HG03039 (cell line): ENCODE results near the gene OCSTAMP.

Source experiments
- ATAC-seq: cut with Tn5 transposase; IDR thresholded peaks from one replicate; pipeline ENCODE4 v1.9.1; 2021; ENCODE audit warnings: mild to moderate bottlenecking, moderate library complexity; ENCODE audit not compliant: unreplicated experiment

OCSTAMP gene, protein sequence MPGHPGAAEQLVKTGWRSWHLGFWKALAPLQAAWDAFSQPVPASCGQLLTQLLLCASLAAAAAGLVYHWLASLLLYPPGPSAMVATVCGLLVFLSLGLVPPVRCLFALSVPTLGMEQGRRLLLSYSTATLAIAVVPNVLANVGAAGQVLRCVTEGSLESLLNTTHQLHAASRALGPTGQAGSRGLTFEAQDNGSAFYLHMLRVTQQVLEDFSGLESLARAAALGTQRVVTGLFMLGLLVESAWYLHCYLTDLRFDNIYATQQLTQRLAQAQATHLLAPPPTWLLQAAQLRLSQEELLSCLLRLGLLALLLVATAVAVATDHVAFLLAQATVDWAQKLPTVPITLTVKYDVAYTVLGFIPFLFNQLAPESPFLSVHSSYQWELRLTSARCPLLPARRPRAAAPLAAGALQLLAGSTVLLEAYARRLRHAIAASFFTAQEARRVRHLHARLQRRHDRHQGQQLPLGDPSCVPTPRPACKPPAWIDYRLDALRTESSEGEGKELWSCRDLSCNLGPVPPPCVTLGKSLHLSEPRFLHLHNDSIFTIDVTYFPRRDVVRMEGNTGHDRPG

DNA sequence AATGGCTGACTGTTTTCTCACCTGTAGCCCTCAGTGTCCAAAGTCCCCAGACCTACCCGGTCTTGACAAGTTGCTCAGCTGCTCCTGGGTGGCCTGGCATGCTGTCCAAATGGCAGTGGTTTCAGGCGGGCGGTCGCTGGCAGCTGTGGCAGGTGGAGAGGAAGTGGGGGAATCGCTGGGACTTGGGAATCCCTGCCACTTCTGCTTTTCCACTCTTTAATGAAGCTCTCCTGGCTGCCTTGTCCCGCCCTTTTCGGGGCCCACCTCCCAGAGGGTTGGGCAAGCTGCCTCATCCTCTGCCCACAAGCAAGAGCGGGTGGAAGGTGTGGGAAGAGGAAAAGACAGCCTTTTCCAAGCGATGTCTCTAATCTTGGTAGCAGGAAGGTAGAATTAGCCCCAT lies at the start of gene OCSTAMP:
OCSTAMP (minus strand) TSS at position 194 of the 400 bp plus-strand sequence; CDS start at position 100, 94 bp downstream.
- ATAC-seq = no peak

DNA sequence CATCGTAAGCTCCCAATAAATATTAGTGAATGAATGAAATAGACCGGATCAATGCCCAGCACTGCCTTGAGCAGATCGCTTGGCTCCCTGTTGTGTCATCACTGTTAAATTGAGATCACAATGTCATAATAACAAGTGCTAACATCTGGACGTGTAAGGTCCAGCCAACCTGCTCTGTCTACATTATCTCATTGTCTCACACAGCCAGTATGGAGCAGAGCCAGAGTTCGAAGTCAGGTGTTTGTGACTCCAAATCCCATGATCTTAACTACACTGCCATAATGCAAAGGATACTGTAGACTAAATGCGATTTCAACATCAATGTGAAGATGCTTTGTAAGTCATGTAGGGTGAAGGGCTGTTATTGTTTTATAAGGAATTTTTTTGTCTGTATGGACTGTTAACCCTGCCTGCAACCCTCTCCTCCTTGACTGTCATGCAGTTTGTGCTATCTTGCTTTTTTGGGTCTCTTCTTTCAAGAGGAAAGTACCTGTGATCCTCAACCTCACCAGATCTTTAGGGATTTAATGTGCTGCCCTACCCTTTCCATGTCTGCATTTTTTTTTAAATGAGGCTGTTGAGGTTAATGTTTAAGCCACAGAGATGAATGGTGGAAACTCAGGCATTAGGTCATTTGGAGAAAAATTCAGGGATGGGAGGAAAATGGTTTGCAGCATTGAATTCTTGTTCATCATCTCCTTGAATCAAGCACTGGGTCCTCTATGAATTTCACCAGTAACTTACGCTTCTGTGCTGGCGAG lies 49.0 kb upstream of the OCSTAMP start:
- no peak for ATAC-seq

DNA sequence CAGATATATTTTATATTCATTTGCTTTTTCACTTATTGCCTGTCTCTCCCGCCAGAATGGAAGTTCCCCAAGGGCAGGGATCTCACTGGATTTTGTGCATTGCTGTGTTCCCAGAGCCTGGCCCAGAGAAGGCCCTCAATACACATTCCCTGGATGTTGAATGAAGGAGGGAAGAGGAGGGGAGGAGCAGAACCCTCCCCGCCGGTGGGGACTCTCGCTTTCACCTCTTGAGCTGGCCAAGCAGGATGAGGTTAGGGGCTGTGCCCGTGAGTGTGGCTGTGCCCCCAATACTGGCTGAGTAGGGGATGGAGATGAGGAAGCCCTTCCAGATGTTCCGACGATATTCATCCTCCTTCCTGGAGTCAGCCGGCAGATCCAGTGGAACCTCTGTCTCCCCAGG lies 45.5 kb upstream of the OCSTAMP start:
- no peak for ATAC-seq

DNA sequence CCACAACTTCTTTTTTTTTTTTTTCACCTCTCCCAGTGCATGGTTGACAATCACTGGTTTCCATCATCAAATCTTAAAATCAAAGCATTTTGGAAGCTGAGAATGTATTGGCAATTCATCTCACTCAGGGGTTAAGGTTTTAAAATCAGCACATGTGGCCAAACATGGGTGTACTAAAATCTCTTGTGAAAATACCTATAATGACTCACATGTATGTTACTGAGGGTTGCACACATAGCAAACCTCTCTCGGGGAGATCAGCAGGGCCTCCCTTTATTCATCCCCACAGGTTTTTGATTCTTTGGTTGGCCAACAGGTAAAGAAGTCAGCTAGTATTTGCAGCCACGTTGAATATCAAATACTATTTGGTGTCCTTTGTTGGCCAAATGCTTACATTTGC lies 44.3 kb upstream of the OCSTAMP start:
- ATAC-seq = no peak

DNA sequence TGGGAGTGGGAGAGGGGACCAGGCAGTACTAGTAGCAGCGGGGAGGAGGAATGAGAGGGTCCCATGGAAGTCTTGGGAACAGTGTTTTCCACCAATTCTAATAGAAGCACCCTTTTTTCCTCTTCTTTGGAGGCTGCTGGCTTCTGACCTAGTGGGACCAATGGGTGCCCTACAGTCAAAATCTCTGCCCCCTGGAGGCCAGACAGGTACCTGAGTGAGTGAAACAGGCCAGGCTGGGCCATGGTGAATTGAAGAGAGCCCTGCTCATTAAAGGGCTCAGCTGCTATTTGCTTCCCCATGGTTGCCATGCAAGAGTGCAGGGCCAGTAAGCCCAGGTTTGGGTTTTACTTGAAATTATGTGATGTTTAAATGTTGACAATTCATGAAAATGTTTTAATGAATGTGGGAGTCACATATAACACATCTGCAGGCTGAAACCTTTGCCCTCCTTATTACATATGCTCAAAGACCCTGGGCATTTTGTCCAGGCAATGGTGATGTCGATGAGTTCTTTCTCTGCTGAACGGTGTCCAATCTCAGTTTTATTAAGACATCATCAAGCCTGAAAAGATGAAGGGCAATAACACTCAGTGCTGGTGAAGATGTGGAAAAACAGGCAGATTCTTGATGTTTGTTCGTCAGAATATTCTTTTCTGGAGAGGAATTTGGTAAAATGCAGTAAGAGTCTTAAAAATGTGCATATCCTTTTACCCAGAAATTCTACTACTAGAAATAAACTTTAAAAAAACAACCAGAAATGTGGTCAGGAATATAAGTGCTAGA lies 42.3 kb upstream of the OCSTAMP start:
- ATAC-seq = no peak

DNA sequence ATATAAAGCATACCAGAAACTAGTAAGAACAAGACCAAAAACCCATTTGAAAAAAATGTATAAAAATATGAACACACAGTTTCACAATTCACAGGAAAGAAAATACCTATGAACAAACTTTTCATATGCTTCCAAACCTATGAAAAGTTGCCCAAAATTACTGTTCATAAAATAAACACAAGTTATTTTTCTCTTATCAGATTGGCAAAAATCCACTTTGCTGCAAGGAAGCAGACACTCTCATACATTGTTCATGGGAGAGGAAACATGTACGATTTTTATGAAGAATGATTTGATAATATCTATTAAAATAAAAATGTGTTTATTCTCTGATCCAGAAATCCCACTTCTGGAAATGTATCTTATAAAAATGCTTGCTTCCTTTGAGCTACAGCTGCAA lies 40.0 kb upstream of the OCSTAMP start:
- no peak for ATAC-seq

DNA sequence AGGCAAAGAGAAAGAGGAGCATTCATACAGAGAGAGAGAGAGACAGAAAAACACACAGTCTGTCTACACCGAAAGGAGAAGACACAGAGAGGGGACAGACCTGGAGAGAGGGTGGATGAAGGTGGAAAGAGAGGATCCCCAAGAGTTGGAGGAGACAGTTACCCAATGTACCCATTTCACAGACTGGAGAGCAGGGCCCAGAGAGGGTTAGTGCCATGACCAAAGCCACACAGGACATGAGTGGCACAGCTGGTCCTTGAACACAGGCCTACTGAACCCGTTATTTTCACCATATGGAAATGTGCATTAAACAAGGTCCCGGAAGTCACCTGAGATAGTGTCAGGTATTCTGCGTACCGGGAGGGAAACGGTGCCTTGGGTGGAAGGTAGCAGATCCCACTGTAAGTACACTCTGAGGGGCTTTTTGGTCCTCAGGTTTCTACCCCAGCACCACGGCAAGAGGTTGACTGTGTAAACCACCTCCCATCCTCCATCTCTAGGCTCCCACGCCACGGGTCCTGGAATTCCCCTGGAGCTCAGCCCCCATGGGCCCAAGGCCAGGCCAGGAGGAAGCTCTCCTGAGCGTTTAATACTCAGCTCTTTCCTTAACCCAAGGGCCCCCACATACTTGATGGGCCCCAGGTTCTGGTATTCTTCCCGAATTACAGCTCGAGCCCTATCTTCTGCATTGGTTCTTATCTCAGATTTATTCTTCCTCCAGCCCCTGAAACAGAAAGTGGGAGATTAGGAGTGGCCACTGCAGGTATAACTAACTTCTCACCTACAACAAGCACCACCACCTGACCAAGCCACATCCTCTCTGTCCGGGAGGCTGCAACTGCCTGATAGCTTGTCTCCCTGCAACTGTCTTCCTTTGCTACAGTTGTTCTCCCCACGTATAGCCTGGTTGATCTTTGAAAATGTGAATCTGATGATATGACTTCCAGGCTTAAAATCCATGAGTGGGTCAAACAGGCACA lies 38.4 kb upstream of the OCSTAMP start:
- no peak for ATAC-seq

DNA sequence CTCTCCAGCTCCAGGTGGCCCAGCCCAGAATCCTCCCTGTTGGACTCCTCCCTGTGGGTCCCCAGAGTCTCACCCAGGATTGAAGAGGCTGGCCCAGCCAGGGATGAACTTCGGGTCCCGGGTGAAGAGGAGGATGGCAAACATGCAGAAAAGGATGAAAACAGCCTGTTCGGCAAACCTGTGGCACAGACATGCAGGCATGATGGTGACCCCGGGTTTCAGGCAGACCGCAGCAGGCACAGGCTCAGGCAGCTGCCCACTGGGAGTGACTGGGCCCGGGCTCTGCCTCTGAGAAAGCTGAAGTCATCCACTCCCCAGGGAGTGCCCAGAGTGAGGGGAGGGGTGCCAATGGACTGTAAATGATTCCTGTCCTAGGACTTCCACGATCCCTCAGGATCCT lies 37.5 kb upstream of the OCSTAMP start:
- ATAC-seq = no peak

DNA sequence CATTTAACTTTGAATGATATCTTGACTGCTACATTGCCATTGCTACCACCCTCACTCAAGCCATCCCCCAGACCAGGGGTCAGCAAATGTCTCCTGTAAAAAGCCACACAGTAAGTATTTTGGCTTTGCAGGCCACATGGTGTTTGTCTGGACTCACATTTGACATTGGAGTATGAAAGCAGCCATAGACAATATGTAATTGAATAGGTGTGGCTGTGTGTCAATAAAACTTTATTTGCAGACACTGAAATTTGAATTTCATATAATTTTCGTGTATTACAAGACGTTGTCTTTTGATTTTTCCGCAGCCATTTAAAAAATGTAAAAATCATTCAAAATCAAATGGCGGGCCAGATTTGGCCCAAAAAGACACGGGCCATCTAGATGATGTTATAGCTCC lies 36.3 kb upstream of the OCSTAMP start:
- ATAC-seq = no peak

DNA sequence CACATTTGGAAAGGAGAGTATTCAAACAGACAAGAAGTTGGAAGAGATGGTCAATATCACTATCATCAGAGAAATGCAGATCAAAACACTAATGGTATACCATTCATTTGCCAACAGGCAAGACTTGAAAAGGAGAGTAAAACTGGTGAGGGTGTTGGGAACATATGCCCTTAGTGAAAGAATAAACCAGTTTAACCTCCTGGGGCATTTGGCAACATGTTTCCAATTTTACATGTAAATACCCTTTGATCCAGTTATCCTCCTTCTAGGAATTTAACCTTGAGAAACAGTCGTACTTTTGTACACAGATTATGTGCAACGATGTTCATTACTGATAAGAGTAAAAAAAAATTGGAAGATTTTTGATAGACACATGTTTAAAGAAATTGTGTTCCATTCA lies 34.1 kb upstream of the OCSTAMP start:
- no peak for ATAC-seq

DNA sequence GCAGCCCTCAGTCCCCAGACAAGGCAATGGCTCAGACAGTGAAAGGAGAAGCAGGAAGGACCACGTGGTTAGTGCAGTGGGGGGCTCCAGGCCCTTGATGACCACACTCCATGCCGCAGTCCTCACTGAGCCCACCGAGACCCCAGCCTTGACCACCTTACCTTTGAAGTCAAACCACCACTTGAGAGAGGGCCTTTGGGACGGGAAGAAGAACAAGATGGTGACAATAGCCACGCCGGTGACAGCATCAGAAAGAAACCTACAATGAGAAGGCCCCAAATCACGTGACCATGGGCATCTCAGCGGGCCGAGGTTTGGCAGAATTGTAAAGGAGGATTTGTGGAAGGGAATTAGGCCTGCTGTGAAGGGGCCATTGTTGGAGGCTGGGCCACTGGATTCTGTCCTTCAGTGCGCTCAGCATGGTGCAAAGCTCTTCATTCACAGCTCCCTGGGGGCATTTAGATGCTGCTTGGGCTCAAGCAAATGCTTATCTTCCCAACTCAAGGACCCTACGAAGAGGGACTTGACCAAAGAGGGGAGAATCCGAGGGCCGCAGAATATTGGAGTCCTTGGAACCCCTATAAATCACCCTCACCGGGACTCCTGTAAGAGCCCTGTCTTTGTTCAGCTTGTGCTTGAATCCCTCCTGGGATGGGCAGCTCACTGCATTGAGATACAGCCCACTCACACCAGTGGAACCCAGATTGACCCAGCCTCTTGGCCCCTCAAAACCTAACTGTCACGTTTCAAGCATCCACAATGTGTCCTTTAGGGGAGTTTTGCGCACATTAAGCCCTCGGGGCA lies 33.2 kb upstream of the OCSTAMP start:
- ATAC-seq = no peak

DNA sequence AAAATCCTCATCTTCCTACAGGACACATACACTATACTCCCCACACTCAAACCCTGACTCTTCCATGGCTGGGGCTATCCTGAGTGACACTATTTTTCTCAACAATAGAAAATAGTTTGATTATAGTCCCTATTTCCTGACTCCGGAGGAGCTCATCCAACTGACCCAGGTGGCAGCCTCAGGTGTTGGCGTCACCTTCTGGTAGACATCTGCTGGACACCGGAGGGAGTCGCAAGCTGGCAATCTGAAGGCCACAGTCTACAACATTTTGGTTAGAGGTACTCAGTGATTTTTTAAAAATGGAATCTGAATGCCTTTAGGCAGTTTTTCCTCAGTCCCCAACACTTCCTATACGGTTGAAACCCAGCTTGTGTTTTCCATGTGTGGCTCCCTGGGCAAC lies 32.2 kb upstream of the OCSTAMP start:
- ATAC-seq = no peak

DNA sequence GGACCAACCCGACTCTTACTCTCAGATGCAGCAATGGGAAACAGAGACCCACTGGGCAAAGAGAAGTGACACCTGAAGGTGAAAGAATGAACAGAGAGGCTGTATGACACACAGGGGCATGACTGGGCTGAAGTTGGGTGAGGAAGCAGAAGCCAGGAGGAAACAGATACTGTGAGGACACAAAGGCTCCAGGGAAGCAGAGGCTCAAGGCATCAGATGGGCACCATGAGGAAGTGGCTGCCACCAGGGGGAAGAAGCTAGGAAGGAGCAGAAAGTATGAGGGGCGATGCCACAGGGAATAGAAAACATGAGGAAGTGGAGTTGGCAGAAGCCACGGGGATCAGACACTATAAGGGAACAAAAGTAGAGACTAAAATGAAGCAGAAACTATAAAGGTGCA lies 30.9 kb upstream of the OCSTAMP start:
- ATAC-seq = no peak

DNA sequence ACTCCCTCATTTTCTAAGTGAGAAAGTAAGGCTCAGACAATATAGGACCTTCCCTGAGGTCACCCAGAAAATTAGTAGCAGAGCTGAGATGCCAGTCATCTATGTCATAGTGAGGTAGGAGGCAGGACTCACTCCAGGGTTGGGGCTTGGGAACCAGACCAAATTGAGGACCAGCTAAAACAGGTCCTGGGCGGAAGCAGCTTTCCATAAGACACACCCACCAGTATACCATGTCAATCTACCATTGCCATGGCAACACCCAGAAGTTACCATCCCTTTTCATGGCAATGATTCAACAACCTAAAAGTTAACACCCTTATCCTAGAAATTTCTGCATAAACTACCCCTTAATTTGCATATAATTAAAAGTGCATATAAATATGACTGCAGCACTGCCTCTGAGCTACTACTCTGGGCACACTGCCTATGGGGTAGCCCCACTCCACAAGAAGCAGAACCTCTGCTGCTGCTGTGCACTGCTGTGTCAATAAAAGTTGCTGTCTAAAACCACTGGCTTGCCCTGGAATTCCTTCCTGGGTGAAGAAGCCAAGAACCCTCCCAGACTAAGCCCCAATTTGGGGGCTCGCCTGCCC lies 30.3 kb upstream of the OCSTAMP start:
- no peak for ATAC-seq

DNA sequence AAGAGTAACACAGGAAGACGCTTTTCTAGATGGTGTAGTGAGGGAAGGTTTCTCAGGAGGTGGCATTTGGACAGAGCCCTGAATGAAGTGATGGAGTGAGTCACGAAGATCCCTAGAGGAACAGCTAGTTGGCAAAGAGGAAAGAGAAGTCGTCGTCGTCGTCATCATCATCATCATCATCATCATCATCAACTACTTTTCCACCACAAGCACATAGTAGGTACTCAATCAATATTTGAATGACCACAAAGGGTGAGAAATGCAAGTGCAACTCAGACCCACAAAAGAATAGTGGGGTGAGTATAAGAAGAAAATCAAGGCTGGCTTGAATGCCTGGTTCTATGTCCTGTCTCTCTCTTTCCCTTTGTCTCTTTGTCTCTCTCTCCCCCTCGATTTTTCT lies 28.3 kb upstream of the OCSTAMP start:
- ATAC-seq = no peak

DNA sequence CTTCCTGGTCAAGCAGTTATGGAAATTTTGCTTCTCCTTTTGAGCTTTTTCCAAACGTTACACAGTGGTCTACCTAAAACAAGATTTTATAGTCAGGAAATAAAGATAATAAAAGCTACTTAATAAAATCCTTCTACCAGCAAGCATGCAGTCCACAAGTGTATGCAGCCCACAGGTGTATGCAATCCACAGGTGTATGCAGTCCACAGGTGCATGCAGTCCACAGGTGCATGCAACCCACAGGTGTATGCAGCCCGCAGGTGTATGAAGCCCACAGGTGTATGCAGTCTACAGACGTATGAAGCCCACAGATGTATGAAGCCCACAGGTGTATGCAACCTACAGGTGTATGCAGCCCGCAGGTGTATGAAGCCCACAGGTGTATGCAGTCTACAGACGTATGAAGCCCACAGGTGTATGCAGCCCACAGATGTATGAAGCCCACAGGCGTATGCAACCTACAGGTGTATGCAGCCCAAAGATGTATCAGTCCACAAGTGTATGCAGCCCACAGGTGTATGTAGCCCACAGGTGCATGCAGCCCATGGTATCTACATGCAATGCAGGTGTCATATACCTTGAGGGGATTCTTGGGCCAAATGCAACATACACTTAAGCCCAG lies 26.4 kb upstream of the OCSTAMP start:
- no peak for ATAC-seq

DNA sequence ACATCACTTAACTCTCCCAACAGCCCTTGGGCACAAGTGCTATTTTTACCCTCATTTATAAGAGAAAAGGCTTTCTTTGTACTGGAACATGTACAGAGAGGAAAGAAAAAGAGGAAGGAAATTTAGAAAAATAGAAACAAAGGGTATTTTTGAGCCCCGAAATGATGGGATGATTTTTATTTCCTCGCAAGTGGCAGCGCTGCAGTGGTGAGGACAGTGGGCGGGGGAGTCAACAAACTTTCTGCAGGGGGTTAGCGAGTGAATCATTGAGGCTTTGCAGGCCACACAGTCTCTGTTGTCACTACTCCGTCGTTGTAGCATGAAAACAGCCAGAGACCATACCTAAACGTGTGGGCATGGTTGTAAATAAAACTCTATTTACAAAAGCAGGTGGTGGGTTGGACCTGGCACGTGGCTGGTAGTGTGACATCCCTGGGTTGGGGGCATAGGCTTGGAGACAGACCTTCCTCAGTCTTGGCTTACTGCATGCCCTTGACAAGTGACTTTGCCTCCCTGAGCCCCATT lies 25.5 kb upstream of the OCSTAMP start:
- no peak for ATAC-seq

DNA sequence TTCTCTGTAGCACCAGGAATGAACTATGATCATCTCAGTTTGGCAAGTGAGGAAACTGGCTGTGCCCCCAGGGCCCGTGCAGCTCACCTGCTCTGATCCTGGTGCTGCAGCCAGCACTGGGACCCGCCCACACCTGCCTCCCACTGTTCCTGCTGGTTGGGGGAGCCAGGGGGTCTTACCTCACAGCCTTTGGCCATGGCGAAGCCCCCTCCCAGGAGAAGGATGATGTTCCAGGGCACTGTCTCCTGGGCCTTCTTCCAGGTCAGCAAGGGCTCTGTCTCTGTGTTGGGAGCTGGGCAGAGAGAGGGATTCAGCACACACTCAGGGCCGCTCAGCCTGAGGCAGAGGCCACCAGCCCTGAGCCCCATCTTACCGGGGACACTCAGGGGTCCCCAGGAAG lies 24.9 kb upstream of the OCSTAMP start:
- ATAC-seq = no peak
